Activated T-helper 2 cell treated with anti-CD3 and anti-CD28 coated beads, Interferon-gamma antibody, Interleukin-2, Interleukin-4, amounts not matched to agents 10 μg/mL and 5 μg/mL and 100 μg/mL, durations not matched to agents 14 hours and 24 hours and 36 hours (primary cell): Measurements from ENCODE around the gene NUP188. TPM values are rescaled to one million over a fixed set of nuclear protein-coding genes. Genes with fewer than 3 reads are reported as not detected.
"Not testable (repeated sequence)": the region's sequence is repeated elsewhere in the genome, so short reads cannot be mapped to it uniquely, and the experiment has no call there.

Source experiments
- DNase-seq: peaks from one replicate; pipeline ENCODE4 v3.0.0; 2021; ENCODE audit warnings: low spot score
- H3K27ac Mint-ChIP-seq: one replicate; pipeline ENCODE4 v1.8.0; 2021; ENCODE audit warnings: mixed read lengths
- H3K27me3 Mint-ChIP-seq: one replicate; pipeline ENCODE4 v1.8.0; 2021; ENCODE audit warnings: low read depth, mixed read lengths
- H3K36me3 Mint-ChIP-seq: one replicate; pipeline ENCODE4 v1.8.0; 2021; ENCODE audit warnings: low read depth, mixed read lengths
- H3K4me1 Mint-ChIP-seq: one replicate; pipeline ENCODE4 v1.8.0; 2021; ENCODE audit warnings: low read depth, mixed read lengths
- H3K4me3 Mint-ChIP-seq: one replicate; pipeline ENCODE4 v1.8.0; 2021; ENCODE audit warnings: low read depth, mild to moderate bottlenecking, moderate library complexity, mixed read lengths
- H3K9me3 Mint-ChIP-seq: one replicate; pipeline ENCODE4 v1.8.0; 2021; ENCODE audit warnings: mixed read lengths
- intact Hi-C: fragments of 100-400 bp; cut with micrococcal nuclease; formaldehyde crosslinking; loops from one replicate; pipeline ENCODE4 v1.15.1; 2023
- total RNA-seq: library from RNA; stranded (reverse); gene quantifications from 2 replicates; pipeline ENCODE4 v1.2.3, GENCODE V29; 2022

Gene NUP188
- total RNA-seq, 1 donor from 2014 or later = 175 TPM

DNA sequence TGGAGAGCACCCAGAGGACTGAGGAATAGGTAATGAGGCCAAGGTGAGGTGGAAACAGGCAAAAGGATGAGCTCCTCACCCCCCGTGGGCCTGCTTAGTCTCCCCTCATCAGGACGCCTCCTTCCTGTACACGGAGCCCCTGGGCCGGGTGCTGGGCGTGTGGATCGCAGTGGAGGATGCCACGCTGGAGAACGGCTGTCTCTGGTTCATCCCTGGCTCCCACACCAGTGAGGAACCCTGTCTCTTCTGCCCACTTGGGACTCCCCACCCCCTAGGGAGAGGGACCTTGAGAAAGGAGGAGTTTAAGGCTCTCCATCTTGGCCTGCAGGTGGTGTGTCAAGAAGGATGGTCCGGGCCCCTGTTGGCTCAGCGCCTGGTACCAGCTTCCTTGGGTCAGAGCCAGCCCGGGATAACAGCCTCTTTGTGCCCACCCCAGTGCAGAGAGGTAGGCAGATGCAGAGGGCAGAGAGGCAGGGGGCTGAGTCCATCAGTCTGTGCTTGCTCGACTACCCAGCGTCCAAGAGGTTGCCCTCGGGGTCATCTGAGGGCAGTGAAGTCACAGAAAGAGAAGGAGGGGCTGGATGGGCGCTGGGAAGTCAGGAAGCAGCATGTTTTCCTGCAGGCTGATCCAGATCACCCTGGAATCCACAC lies 7.1 kb upstream of the NUP188 start:
- DNase-seq = no peak
- peaks cover 6% of the 10 kb centered on the region for H3K36me3 Mint-ChIP-seq
- H3K4me3 Mint-ChIP-seq = no peak overlapping the region

DNA sequence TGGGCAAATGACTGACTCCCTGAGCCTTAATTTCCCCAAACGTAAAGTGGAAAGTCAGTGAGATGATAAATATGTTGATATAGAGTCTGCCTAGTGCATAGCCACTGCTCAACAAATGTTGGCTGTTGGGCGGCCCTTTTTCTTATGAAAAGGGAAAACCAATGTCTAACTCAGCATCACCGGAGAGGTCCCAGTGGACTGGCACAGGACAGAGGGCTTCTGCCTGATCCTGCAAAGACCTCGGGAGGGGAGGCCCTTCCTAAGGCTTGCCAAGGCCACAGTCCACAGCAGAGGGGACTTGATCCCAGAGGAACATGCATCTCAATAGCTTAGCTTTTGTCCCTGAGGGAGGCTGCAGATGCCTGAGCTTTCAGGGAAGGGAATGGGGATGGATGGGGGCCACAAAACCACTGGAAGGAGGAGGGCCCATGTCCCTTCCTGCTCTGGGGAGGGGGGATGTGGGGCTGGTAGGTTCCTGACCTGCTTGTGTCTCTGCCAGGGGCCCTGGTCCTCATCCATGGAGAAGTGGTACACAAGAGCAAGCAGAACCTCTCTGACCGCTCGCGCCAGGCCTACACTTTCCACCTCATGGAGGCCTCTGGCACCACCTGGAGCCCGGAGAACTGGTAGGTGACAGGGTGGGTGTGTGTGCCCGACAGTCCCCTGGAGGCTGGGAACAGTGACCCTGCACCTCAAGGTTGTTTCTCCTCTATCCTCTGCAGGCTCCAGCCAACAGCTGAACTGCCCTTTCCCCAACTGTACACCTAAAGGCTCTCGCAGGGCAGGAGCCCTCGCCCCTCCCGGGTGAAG lies 6.3 kb upstream of the NUP188 start:
- Mint-ChIP-seq H3K27me3 (no peaks in the 10 kb centered on the region), H3K4me1 (peaks cover 6% of the 10 kb centered on the region), H3K9me3 (no peaks in the 10 kb centered on the region), H3K4me3 (no peak overlapping the region), H3K27ac (no peak overlapping the region), H3K36me3 (peaks cover 14% of the 10 kb centered on the region)
- intact Hi-C loops = no loop called here
- DNase-seq = no peak

More for the DNA sequence above, 7.1 kb upstream of the NUP188 start:
- H3K4me1 Mint-ChIP-seq = no peaks in the 10 kb centered on the region
- H3K27me3 Mint-ChIP-seq = no peaks in the 10 kb centered on the region
- H3K27ac Mint-ChIP-seq = no peak overlapping the region
- intact Hi-C loops = no loop called here
- H3K9me3 Mint-ChIP-seq = no peaks in the 10 kb centered on the region

DNA sequence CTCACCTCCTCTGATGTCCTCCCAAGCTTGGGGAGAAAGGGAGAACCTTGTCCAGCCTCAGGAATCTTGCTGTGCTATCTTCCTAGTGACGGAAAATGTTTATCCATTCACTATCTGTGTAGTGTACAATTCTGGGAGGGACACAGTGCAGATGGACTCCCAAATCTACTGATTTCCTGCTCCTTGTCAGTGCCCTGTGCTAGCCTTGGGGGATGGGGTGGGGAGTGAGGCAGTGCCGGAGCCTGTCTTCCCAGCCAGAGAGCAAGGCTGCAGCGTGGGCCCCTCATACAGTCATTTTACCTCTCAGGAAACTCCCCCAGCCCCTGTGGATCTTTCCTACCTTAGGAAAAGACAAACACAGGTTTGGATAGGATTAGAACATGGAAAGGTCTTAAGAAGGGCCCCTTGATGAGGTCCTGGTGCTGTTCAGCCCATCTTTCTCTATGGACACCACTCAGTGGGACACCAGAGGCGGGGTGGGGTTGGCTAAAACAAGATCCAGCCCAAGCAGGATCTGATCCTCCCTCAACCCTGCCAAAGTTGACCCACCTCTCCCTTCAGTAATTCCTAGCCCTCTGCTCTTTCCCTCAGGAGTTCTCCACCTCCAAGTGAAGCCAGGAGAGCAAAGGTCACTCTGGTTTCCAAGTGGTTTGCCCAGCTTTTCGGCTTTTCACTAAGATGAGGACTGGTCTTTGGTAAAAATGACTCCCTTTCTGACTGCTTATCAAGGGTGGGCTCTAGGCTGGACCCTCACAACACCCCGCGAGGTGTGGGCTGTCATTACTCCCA lies 3.5 kb upstream of the NUP188 start:
- DNase-seq = no peak
- Mint-ChIP-seq H3K4me1 (peaks cover 17% of the 10 kb centered on the region), H3K4me3 (no peak overlapping the region), H3K9me3 (no peaks in the 10 kb centered on the region), H3K36me3 (peaks cover 31% of the 10 kb centered on the region), H3K27me3 (no peaks in the 10 kb centered on the region), H3K27ac (no peak overlapping the region)
- intact Hi-C loops = no loop called here

DNA sequence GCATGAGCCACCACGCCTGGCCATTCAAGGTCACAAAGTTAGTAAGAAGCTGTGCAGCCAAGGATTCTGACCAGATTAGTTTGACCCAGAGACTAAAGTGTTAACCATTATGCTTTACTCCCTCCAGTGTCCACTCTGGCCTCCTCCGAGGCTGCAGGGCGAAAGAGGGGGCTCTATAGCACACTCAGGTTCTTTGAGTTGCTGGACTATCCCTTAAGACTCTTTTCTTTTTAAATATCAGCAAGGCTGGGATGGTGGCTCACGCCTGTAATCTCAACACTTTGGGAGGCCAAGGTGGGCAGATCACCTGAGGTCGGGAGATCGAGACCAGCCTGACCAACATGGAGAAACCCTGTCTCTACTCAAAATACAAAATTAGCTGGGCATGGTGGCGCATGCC lies 2.5 kb upstream of the NUP188 start:
- H3K9me3 Mint-ChIP-seq, H3K27ac Mint-ChIP-seq, DNase-seq, H3K27me3 Mint-ChIP-seq, H3K4me3 Mint-ChIP-seq: not testable (repeated sequence)
- Mint-ChIP-seq H3K36me3 (peaks cover 38% of the 10 kb centered on the region), H3K4me1 (peaks cover 17% of the 10 kb centered on the region)
- intact Hi-C loops = loop anchor here (5.0 kb wide), 1 partner anchor 623 kb away; the partner anchor contains the start of genes COQ4 and TRUB2

DNA sequence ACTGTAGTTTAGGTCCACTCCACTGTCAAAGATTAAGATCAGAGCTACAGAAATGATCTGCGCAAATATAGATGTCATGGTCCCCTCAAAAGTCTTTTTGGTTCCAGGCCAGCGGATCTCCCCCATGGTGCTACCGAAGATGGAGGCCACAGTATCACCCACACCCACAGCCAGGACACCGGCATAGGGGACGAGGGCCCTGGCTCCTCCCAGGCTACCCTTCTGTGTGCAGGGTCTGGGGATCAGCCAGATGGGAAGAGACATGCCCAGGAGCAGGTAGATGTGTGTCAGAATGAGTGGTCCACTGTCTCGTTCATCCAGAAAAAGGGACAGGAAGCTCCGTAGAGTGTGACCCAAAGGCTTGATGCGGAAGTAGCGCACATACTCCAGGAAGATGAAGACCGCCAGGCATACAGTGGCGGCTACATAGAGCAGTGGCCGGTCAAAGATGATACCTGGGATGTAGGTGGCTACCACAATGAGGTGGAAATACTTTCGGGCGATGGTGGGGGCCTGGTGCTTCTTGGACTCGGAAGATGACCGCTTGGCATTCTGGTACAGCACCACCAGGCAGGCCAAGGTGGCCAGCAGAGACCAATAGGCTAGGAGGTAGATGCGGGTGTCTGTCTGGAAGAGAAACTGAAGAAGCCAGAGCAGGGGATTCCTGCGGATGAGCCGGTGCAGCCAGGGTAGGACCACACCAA lies 1.5 kb upstream of the NUP188 start:
- Mint-ChIP-seq H3K27me3 (no peaks in the 10 kb centered on the region), H3K27ac (peak overlapping the region; percentile 98), H3K4me1 (peaks cover 18% of the 10 kb centered on the region), H3K9me3 (no peaks in the 10 kb centered on the region), H3K4me3 (peak overlapping the region; percentile 98), H3K36me3 (peaks cover 42% of the 10 kb centered on the region)
- intact Hi-C loops = loop anchor here (2.0 to 5.0 kb wide), 4 partner anchors 43 to 624 kb away; partner anchors contain the start of genes COQ4, MIGA2 and TRUB2
- no peak for DNase-seq

DNA sequence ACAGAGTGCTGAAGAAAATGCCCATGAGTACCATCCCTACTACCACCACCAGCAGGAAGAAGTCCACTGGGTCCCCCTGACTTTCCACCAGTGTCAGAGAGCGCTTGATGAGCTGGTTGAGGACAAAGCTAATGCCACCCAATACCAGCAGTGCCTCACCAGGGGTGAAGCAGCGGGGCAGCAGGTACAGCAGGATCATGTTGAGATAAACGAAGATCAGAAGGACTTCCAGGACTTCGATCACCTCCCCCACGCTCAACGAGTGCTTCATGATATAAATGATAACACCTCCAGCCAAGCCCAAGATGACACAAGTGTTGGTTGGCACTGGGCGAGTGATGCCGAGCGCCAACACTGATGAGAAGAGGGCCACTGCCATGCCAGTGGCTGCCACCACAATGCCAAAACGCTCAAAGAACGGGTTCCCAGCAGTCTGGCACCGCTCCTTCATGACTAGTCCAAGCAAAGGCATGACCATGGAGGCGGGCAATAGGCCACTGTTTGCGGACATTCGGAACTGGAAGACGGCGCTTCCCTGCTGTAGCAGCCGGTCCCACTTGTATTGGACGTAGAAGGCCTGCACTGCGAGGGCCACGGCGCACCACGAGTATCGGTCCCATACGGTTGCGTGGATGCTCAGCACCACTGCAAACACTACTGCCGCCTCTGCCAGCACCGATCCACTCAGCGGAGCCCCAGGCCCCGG lies 775 bp upstream of the NUP188 start:
- Mint-ChIP-seq H3K27ac (peak overlapping the region; percentile 98), H3K4me1 (peaks cover 18% of the 10 kb centered on the region), H3K9me3 (no peaks in the 10 kb centered on the region), H3K27me3 (no peaks in the 10 kb centered on the region), H3K4me3 (peak overlapping the region; percentile 98), H3K36me3 (peaks cover 49% of the 10 kb centered on the region)
- intact Hi-C loops = loop anchor here (1.0 to 5.0 kb wide), 5 partner anchors 44 to 624 kb away; partner anchors contain the start of genes COQ4, LRRC8A, MIGA2 and TRUB2
- DNase-seq = peak; percentile 13

DNA sequence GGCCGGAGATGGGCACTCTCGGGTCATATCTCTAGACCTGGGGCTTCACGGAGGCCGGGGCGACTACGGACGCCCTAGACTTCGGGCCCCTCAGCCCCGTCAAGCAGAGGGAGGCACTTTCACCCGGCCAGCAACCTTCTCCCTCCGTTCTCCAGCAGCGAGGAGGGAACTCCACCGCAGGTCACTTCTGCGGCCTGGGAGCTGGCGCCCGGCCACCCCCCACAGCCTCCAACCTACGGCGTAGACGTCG lies 297 bp upstream of the NUP188 start:
- H3K4me1 Mint-ChIP-seq = peaks cover 18% of the 10 kb centered on the region
- H3K27ac Mint-ChIP-seq = peak overlapping the region; percentile 98
- H3K36me3 Mint-ChIP-seq = peaks cover 49% of the 10 kb centered on the region
- no peak for DNase-seq
- no peaks in the 10 kb centered on the region for H3K9me3 Mint-ChIP-seq
- H3K27me3 Mint-ChIP-seq = no peaks in the 10 kb centered on the region
- intact Hi-C loops = loop anchor here (1.0 to 5.0 kb wide), 5 partner anchors 44 to 625 kb away; partner anchors contain the start of genes COQ4, LRRC8A, MIGA2 and TRUB2
- H3K4me3 Mint-ChIP-seq = peak overlapping the region; percentile 98

DNA sequence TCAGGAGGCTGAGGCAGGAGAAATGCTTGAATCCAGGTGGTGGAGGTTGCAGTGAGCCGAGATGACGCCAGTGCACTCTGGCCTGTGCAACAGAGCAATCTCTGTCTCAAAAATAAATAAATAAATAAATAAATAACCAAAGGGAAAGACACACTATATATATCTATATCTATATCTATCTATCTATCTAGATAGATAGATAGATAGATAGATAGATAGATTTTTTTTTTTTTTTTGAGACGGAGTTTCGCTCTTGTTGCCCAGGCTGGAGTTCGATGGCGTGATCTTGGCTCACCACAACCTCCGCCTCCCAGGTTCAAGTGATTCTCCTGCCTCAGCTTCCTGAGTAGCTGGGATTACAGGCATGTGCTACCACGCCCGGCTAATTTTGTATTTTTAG lies 13.9 kb downstream of the NUP188 start:
- H3K4me1 Mint-ChIP-seq, intact Hi-C loops, H3K27me3 Mint-ChIP-seq, H3K9me3 Mint-ChIP-seq, DNase-seq, H3K27ac Mint-ChIP-seq, H3K4me3 Mint-ChIP-seq: not testable (repeated sequence)
- peaks cover 60% of the 10 kb centered on the region for H3K36me3 Mint-ChIP-seq

DNA sequence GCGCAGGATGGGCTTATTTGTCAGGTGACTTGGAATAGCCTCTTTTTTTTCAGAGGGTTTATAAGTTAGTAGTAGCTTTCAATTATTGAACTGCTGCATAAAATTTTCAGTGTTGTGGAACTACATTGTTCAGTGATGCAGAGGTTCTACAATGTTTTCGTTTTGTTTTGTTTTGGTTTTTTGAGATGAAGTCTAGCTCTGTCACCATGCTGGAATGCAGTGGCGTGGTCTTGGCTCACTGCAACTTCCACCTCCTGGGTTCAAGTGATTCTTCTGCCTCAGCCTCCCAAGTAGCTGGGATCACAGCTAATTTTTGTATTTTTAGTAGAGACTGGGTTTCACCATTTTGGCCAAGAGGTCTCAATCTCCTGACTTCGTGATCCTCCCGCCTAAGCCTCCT lies 22.0 kb downstream of the NUP188 start:
- intact Hi-C loops = no loop called here
- Mint-ChIP-seq H3K4me1 (no peaks in the 10 kb centered on the region), H3K36me3 (peaks cover 63% of the 10 kb centered on the region), H3K27ac (no peak overlapping the region), H3K27me3 (no peaks in the 10 kb centered on the region), H3K9me3 (no peaks in the 10 kb centered on the region), H3K4me3 (no peak overlapping the region)
- DNase-seq = no peak

DNA sequence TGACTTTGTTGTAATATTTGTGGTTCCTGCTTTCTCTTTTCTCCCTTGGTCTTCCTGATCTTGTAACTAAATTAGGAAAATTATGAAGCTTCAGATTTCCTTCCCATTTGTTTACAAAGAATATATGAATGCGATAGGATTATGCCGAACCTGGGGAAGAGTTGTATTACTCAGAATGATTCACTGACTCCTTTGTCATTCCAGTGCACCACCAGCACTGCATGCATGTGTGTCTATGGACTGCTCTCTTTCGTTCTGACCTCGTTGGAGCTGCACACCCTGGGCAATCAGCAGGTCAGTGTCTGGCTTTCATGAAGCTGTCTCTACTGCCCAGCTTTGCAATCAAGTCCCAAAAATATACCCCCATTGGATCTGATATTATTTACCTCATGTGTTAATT lies 25.5 kb downstream of the NUP188 start:
- Mint-ChIP-seq H3K9me3 (no peaks in the 10 kb centered on the region), H3K4me1 (no peaks in the 10 kb centered on the region), H3K27ac (no peak overlapping the region), H3K4me3 (no peak overlapping the region), H3K27me3 (no peaks in the 10 kb centered on the region), H3K36me3 (peaks cover 75% of the 10 kb centered on the region)
- DNase-seq = no peak
- intact Hi-C loops = no loop called here

DNA sequence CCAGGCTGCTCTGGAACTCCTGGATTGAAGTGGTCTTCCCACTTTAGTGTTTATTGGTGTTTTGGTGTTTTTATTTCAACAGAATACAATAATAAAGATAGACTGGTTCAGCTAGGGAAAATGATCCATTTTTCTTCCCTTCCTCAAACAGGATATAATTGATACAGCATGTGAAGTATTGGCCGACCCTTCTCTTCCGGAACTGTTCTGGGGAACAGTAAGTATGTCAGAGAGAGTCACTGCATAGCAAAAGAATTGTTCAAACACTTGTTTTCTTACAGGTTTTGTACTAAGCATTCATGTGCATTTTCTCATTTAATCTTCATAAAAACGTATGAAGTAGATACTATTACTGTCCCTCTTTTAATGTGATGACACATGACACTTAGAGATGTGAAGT lies 31.6 kb downstream of the NUP188 start:
- Mint-ChIP-seq H3K27me3 (no peaks in the 10 kb centered on the region), H3K4me1 (no peaks in the 10 kb centered on the region), H3K27ac (no peak overlapping the region), H3K4me3 (no peak overlapping the region), H3K36me3 (peaks cover 75% of the 10 kb centered on the region), H3K9me3 (no peaks in the 10 kb centered on the region)
- no peak for DNase-seq
- intact Hi-C loops = no loop called here

DNA sequence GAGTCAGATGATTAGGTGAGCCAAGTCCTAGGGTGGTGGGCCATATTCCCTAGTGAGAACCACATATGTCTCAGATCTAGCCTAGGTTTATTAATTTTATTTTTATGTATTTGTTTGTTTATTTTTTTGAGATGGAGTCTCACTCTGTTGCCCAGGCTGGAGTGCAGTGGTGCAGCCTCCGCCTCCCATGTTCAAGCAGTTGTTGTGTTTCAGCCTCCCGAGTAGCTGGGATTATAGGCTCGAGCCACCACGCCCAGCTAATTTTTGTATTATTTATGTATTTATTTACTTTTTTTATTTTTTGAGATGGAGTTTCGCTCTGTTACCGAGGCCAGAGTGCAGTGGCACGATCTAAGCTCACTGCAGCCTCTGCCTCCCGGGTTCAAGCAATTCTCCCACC lies 36.0 kb downstream of the NUP188 start:
- no peaks in the 10 kb centered on the region for H3K27me3 Mint-ChIP-seq
- peaks cover 84% of the 10 kb centered on the region for H3K36me3 Mint-ChIP-seq
- H3K4me3 Mint-ChIP-seq = no peak overlapping the region
- H3K27ac Mint-ChIP-seq = no peak overlapping the region
- intact Hi-C loops = no loop called here
- DNase-seq = no peak
- no peaks in the 10 kb centered on the region for H3K9me3 Mint-ChIP-seq
- no peaks in the 10 kb centered on the region for H3K4me1 Mint-ChIP-seq
